Ovary (tissue), 3 donors: ENCODE results near the gene MRPL55.
A peak's percentile ranks its signal among the peaks of the same experiment; 100 is the strongest.

Source experiments
- CTCF ChIP-seq, 3 donors: fragments of 450-650 bp in 2 of 3; fragments of 200-600 bp in 1 of 3; IDR thresholded peaks; one replicate each; pipeline versions ENCODE4 v1.5.1 to v1.8.0; 2016 to 2022; ENCODE audit warnings: antibody characterized with exemption in 3 of 3, mild to moderate bottlenecking in 1 of 3
- POLR2A ChIP-seq: fragments of 450-650 bp; IDR thresholded peaks from one replicate; pipeline ENCODE4 v1.6.1; 2017; ENCODE audit warnings: antibody characterized with exemption, mild to moderate bottlenecking, moderate library complexity
- donor health status: DM: no; HTN: no; CAD: no.

DNA sequence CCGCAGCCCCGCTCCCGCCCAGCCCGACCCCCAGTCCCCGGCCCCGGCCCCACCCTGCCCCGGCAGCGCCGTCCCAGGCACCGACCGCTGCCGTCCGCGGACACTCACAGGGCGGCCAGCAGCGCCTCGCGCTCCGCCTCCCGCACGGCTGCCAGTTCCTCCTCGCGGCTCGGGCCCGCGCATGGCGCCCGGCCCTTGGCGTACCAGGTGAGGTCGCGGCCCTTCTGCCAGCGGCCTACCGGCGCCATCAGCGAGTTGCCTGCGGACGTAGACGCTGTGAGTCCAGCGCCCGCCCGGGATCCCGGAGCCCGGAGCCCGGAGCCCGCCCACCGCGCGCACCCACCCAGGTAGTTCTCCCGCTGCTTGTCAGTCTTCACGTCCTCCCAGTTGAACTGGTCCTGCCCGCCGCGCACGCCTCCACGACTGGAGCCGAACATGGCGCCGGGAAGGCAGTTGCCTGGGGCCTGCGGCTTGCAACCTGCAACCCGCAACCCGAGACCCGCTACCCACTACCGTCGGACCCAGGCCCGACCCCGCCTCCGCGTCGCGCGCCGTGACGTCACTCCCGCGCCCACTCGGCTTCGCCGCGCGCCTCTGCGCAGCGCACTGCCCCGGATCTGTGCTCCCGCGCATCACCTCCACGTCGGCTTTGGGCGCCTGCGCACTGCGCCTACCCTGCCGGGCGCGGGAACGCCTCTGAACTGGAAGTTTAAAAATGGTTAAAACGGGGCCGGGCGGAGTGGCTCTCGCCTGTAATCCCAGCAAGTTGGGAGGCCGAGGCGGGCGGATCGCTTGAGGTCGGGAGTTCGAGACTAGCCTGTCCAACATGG, 6.1 kb downstream of the MRPL55 start, which contains the start of gene C1orf35:
- TF ChIP-seq CTCF (IDR thresholded peaks at IDR 0.05) (peak in 1 of 3 donors; percentile 26), POLR2A (peak; percentile 66)
